ENCODE data around the gene OR4F15. TPM values are rescaled to one million over a fixed set of nuclear protein-coding genes. Genes with fewer than 3 reads are reported as not detected.

OR4F15 gene
- not detected in 5 replicates for total RNA-seq (2022; extraction: Qiagen RNA extraction; ENCODE audit: low read depth)

GRCh38 chr15:101811902-101812301 lies at the start of gene OR4F15:
OR4F15 (plus strand) TSS chr15:101812202; CDS start chr15:101818187, 5,985 bp downstream.

GRCh38 chr15:101803209-101803608 lies 8.8 kb upstream of the OR4F15 start, which contains the start of gene OR4F6:
OR4F6 (plus strand) TSS chr15:101803509; CDS start chr15:101805720, 2,211 bp downstream.

Other genes starting within 250 kb of the OR4F15 start
- 28.9 to 33.4 TPM (median 31.8 TPM) in 5 replicates for gene TM2D3, start 159.8 kb upstream of the OR4F15 start, total RNA-seq (2022; extraction: Qiagen RNA extraction; ENCODE audit: low read depth)
- 6.2 to 10.4 TPM (median 7.2 TPM) in 5 replicates for gene TARS3, start 87.7 kb upstream of the OR4F15 start, total RNA-seq (2022; extraction: Qiagen RNA extraction; ENCODE audit: low read depth)
- gene OR4F6, start 8.7 kb upstream of the OR4F15 start, total RNA-seq (2022; extraction: Qiagen RNA extraction; ENCODE audit: low read depth), result not detected in 5 replicates

Measured in A549 treated with CpdA at 1 μM for 4 hours (cell line).